K562 (cell line): ENCODE measurements around the gene PDE12. TPM values are rescaled to one million over a fixed set of nuclear protein-coding genes. Genes with fewer than 3 reads are reported as not detected.

Source experiments
- ATAC-seq: fragments of 200-7000 bp; cut with Tn5 transposase; 3 replicates; pipeline ENCODE4 v1.9.1; 2020; ENCODE audit warnings: moderate library complexity
- BruUV-seq: library from RNA; stranded (reverse); fragments of 400-500 nt; replicated peaks from 2 replicates; lab custom pipeline; 2021; lab: Mats Ljungman, UMichigan
- CTCF ChIA-PET: fragments of 300-600 bp; formaldehyde crosslinking; extraction: SDS; loops from one replicate; lab custom pipeline; 2021; ENCODE audit warnings: low intra/inter-chr PET ratio; lab: Yijun Ruan, JAX
- POLR2A ChIA-PET: fragments of 300-600, 350-650 bp; sonication (Branson Sonifier 250); formaldehyde crosslinking; extraction: SDS; loops from one replicate; lab custom pipeline; 2021; ENCODE audit warnings: antibody characterized with exemption, inconsistent platforms; lab: Yijun Ruan, JAX
- DNase-seq, 4 experiments: peaks; one replicate each; pipeline versions ENCODE4 v3.0.0 to v3.0.0-alpha.2; 2011 to 2018; ENCODE audit warnings: low spot score in 3 of 4, mixed read lengths in 3 of 4; ENCODE audit errors: extremely low read depth in 1 of 4
- FAIRE-seq: peaks from 2 replicates; lab custom pipeline; 2011; peaks lifted over from hg19 to GRCh38; lab: Jason Lieb, UNC
- H2AFZ ChIP-seq: 2 replicates; pipeline ENCODE4 v1.6.0; 2011; ENCODE audit warnings: low read depth, low read length, control low read depth, inconsistent platforms
- H3K27ac ChIP-seq: fragments of 200-600 bp; 3 replicates; pipeline ENCODE4 v1.8.0; 2011; ENCODE audit warnings: low read depth, mild to moderate bottlenecking, control low read depth, inconsistent platforms, low read length, moderate library complexity, mixed read lengths; ENCODE audit errors: extremely low read depth
- H3K27me3 ChIP-seq, 2 experiments: fragments of 300-600 bp in 1 of 2; 2 replicates in 1 of 2; 3 replicates in 1 of 2; pipeline versions ENCODE4 v1.6.0 to v1.8.0; 2011; ENCODE audit warnings: inconsistent platforms in 2 of 2, low read length in 2 of 2, mild to moderate bottlenecking in 1 of 2, mixed read lengths in 1 of 2, moderate library complexity in 1 of 2; ENCODE audit not compliant: control insufficient read depth in 2 of 2, insufficient read depth in 2 of 2
- H3K36me3 ChIP-seq: fragments of 300-600 bp; 3 replicates; pipeline ENCODE4 v1.8.0; 2011; ENCODE audit warnings: mild to moderate bottlenecking, low read length, inconsistent platforms; ENCODE audit not compliant: control insufficient read depth, insufficient read depth
- H3K4me1 ChIP-seq, 2 experiments: fragments of 200-600 bp in 1 of 2; replicated peaks in 1 of 2; 2 replicates in 1 of 2; 3 replicates in 1 of 2; pipeline versions ENCODE4 v1.5.1 to v1.8.0; 2011; ENCODE audit warnings: inconsistent platforms in 2 of 2, low read length in 2 of 2, mild to moderate bottlenecking in 1 of 2, mixed read lengths in 1 of 2, moderate library complexity in 1 of 2; ENCODE audit not compliant: control insufficient read depth in 2 of 2, insufficient read depth in 2 of 2
- H3K4me2 ChIP-seq: 2 replicates; pipeline ENCODE4 v1.6.1; 2011; ENCODE audit warnings: low read length, control low read depth, inconsistent platforms, mixed read lengths; ENCODE audit not compliant: insufficient read depth
- H3K4me3 ChIP-seq: fragments of 200-600 bp; sonication (generic), shearing (Covaris generic); 2 replicates; pipeline ENCODE4 v1.5.1; 2016; ENCODE audit warnings: control low read depth, inconsistent platforms
- H3K79me2 ChIP-seq: fragments of 200-600 bp; 3 replicates; pipeline ENCODE4 v1.8.0; 2011; ENCODE audit warnings: low read length, inconsistent platforms; ENCODE audit not compliant: control insufficient read depth, insufficient read depth
- H3K9ac ChIP-seq, 2 experiments: 2 replicates each; pipeline versions ENCODE4 v1.6.0 to v1.6.1; 2011; ENCODE audit warnings: low read depth in 2 of 2, low read length in 2 of 2, control low read depth in 1 of 2, inconsistent platforms in 1 of 2, mild to moderate bottlenecking in 1 of 2, mixed read lengths in 1 of 2; ENCODE audit not compliant: insufficient read depth in 1 of 2
- H3K9me1 ChIP-seq: one replicate; pipeline ENCODE4 v1.6.0; 2011; ENCODE audit warnings: inconsistent platforms, mild to moderate bottlenecking, low read length, moderate library complexity; ENCODE audit not compliant: control insufficient read depth, insufficient read depth
- H3K9me3 ChIP-seq: replicated peaks from 2 replicates; pipeline ENCODE4 v1.5.1; 2011; ENCODE audit warnings: low read depth, low read length, inconsistent platforms; ENCODE audit not compliant: control insufficient read depth, insufficient read depth
- H4K20me1 ChIP-seq: replicated peaks from 2 replicates; pipeline ENCODE4 v1.6.1; 2011; ENCODE audit warnings: low read length, inconsistent platforms, mixed read lengths; ENCODE audit not compliant: control insufficient read depth, insufficient read depth
- CEBPG ChIP-seq, 3 experiments: fragments of 200-800 bp in 1 of 3; sonication (Bioruptor generic) in 1 of 3; sonication (generic) in 1 of 3; formaldehyde crosslinking in 1 of 3; IDR thresholded peaks in 2 of 3; conservative IDR thresholded peaks in 1 of 3; 2 replicates each; pipeline versions ENCODE4 v1.6.1 to v1.8.0; 2016 to 2022; ENCODE audit warnings: missing compliant biosample characterization in 2 of 3, missing genetic modification characterization in 2 of 3, mild to moderate bottlenecking in 1 of 3, missing genetic modification reagents in 1 of 3
- FOXO4 ChIP-seq: fragments of 450-650 bp; formaldehyde crosslinking; IDR thresholded peaks from 2 replicates; pipeline ENCODE4 v1.4.0; 2020; ENCODE audit warnings: mild to moderate bottlenecking, moderate library complexity
- GTF2A2 ChIP-seq: IDR thresholded peaks from 2 replicates; pipeline ENCODE4 v1.6.1; 2016; ENCODE audit warnings: mild to moderate bottlenecking, missing genetic modification characterization, missing compliant biosample characterization
- GTF3C2 ChIP-seq: IDR thresholded peaks from 3 replicates; pipeline ENCODE4 v1.6.1; 2011; ENCODE audit warnings: borderline replicate concordance, mild to moderate bottlenecking, moderate library complexity; ENCODE audit not compliant: insufficient read length; ENCODE audit errors: extremely low read depth
- KHSRP ChIP-seq: fragments of 450-650 bp; IDR thresholded peaks from 2 replicates; pipeline ENCODE4 v1.6.1; 2017
- NFE2L1 ChIP-seq: fragments of 450-650 bp; IDR thresholded peaks from 2 replicates; pipeline ENCODE4 v1.6.1; 2016; ENCODE audit warnings: missing genetic modification characterization, low read depth, mild to moderate bottlenecking, missing compliant biosample characterization, moderate library complexity, borderline replicate concordance
- PRDM10 ChIP-seq: fragments of 450-650 bp; IDR thresholded peaks from 2 replicates; pipeline ENCODE4 v1.6.1; 2018; ENCODE audit not compliant: partially characterized antibody
- TCF3 ChIP-seq: sonication (generic); formaldehyde crosslinking; IDR thresholded peaks from 2 replicates; pipeline ENCODE4 v1.4.0; 2020; ENCODE audit warnings: mild to moderate bottlenecking, missing genetic modification reagents
- ZNF217 ChIP-seq: sonication (generic); formaldehyde crosslinking; IDR thresholded peaks from 2 replicates; pipeline ENCODE4 v1.8.0; 2022; ENCODE audit warnings: mild to moderate bottlenecking, missing genetic modification reagents
- ZNF354B ChIP-seq: fragments of 250-450 bp; sonication (Bioruptor Pico); IDR thresholded peaks from 2 replicates; pipeline ENCODE4 v1.4.0; 2020
- ZNF583 ChIP-seq: fragments of 250-450 bp; sonication (Bioruptor Pico); IDR thresholded peaks from 2 replicates; pipeline ENCODE4 v1.4.0; 2020
- in situ Hi-C: fragments of 300-500 bp; cut with MboI; formaldehyde crosslinking; loops from 4 replicates; pipeline ENCODE4 v1.15.0; 2018; ENCODE audit warnings: inconsistent platforms, mixed read lengths
- intact Hi-C: fragments of 100-400 bp; cut with micrococcal nuclease; formaldehyde crosslinking; loops from 2 replicates; pipeline ENCODE4 v1.14.2; 2022
- polyA plus RNA-seq, 8 experiments: library from polyadenylated mRNA; depleted of rRNA in 4 of 8; stranded (reverse) in 5 of 8; unstranded in 3 of 8; fragments of >200 nt; fragmentation: Nextera tagmentation in 2 of 8; fragmentation: Illumina TruSeq in 1 of 8; extraction: Ambion mirVana in 2 of 8; extraction: Trizol in 1 of 8; gene quantifications; 2 replicates each; pipeline versions ENCODE4 v1.2.1 to v1.2.3, GENCODE V29; 2011 to 2014; ENCODE audit warnings: inconsistent platforms in 1 of 8, missing spikeins in 1 of 8
- total RNA-seq, 7 experiments: library from RNA; depleted of rRNA in 6 of 7; stranded (reverse); fragments of >200 nt in 6 of 7; fragmentation: Illumina TruSeq in 2 of 7; extraction: Trizol in 2 of 7; gene quantifications; 2 replicates each; pipeline versions ENCODE4 v1.2.1 to v1.2.3, GENCODE V29; 2011 to 2021; ENCODE audit warnings: low replicate concordance in 1 of 7
- TF ChIP-seq, protein P1 (sequence below): fragments of 450-650 bp; IDR thresholded peaks from 2 replicates; pipeline ENCODE4 v1.6.1; 2016; ENCODE audit warnings: missing biosample characterization, missing genetic modification characterization

PDE12 gene
- total and polyA plus RNA-seq, 9 of the 15 experiments (the other 6 are each of a cell fraction or from before 2014, with no cell fraction given): 2.1 to 20.5 (median 10.0) TPM

DNA sequence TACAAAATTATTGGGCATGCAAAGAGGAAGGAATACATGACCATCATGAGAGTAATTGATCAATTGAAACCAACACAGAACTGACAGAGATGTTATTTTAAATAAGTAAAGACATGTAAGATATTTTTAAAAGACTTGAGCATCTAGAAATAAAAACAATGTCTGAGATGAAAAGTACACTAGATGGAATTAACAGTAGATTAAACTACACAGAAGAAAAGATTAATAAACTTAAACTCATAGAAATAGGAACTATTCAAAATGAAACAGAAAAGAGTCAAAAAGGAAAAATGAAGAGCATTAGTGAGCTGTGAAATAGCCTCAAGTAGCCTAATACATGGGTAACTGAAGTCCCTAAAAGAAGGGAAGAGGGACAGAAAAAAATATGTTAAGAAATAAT, 49.6 kb downstream of the PDE12 start:
- no peak overlapping the region for H2AFZ ChIP-seq
- intact Hi-C loops: no loop called here
- H4K20me1 ChIP-seq: no peaks in the 10 kb centered on the region
- DNase-seq (no peak), ATAC-seq (no peak), FAIRE-seq (no peak)
- H3K4me2 ChIP-seq: no peak overlapping the region
- in situ Hi-C loops: no loop called here
- H3K9me3 ChIP-seq: peaks cover 3% of the 10 kb centered on the region; the same call in 1 of the 2 replicates
- H3K4me1 ChIP-seq: no peaks in the 10 kb centered on the region
- no peak overlapping the region for H3K4me3 ChIP-seq
- no TSS peak for BruUV-seq
- no peaks in the 10 kb centered on the region for H3K9me1 ChIP-seq
- H3K27ac ChIP-seq: no peak overlapping the region
- no peak overlapping the region for H3K9ac ChIP-seq
- ChIA-PET POLR2A (no interaction called here), CTCF (no interaction called here)
- H3K79me2 ChIP-seq: no peaks in the 10 kb centered on the region
- H3K27me3 ChIP-seq: no peaks in the 10 kb centered on the region
- H3K36me3 ChIP-seq: peaks cover 3% of the 10 kb centered on the region; the same call in 2 of the 3 replicates
- TF ChIP-seq GTF2A2 (tag): no peak
- TF ChIP-seq ZNF354B (CRISPR knock-in tag): no peak
- TF ChIP-seq, protein P1, sequence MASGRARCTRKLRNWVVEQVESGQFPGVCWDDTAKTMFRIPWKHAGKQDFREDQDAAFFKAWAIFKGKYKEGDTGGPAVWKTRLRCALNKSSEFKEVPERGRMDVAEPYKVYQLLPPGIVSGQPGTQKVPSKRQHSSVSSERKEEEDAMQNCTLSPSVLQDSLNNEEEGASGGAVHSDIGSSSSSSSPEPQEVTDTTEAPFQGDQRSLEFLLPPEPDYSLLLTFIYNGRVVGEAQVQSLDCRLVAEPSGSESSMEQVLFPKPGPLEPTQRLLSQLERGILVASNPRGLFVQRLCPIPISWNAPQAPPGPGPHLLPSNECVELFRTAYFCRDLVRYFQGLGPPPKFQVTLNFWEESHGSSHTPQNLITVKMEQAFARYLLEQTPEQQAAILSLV (tag): no peak
- no peak for TF ChIP-seq NFE2L1 (tag)
- TF ChIP-seq GTF3C2: no peak
- no peak for TF ChIP-seq TCF3 (CRISPR knock-in tag)
- no peak for TF ChIP-seq ZNF217
- no peak for TF ChIP-seq CEBPG (CRISPR knock-in tag; IDR thresholded peaks at IDR 0.05)
- TF ChIP-seq CEBPG (tag; conservative IDR thresholded peaks at IDR 0.05 in 1 of 2, IDR thresholded peaks at IDR 0.05 in 1 of 2): no peak
- no peak for TF ChIP-seq KHSRP
- TF ChIP-seq ZNF583 (CRISPR knock-in tag): no peak
- TF ChIP-seq PRDM10: no peak
- no peak for TF ChIP-seq FOXO4
